A673 (cell line): Measurements from ENCODE around the gene SLC12A1. TPM values are rescaled to one million over a fixed set of nuclear protein-coding genes. Genes with fewer than 3 reads are reported as not detected.

Experiments
- BruUV-seq: library from RNA; stranded (reverse); fragments of 400-500 nt; replicated peaks from 2 replicates; lab custom pipeline; 2021; lab: Mats Ljungman, UMichigan
- CTCF ChIA-PET: fragments of 300-600 bp; sonication (Branson Sonifier 250); formaldehyde crosslinking; loops from one replicate; lab custom pipeline; 2022; ENCODE audit warnings: antibody characterized with exemption; lab: Charles Lee
- POLR2A ChIA-PET: fragments of 300-600 bp; sonication (Branson Sonifier 250); formaldehyde crosslinking; loops from one replicate; lab custom pipeline; 2022; ENCODE audit warnings: antibody characterized with exemption; ENCODE audit not compliant: low non-redundant PET; lab: Charles Lee
- DNase-seq: peaks from one replicate; pipeline ENCODE4 v3.0.0-alpha.2; 2015; ENCODE audit warnings: low spot score
- H3K27ac ChIP-seq: fragments of 200-600 bp; sonication (generic); 2 replicates; pipeline ENCODE4 v1.5.1; 2016; ENCODE audit warnings: mixed run types, low read depth, mild to moderate bottlenecking, mixed read lengths, antibody characterized with exemption, low read length; ENCODE audit not compliant: poor library complexity, severe bottlenecking
- H3K27me3 ChIP-seq: fragments of 200-600 bp; sonication (generic); replicated peaks from 2 replicates; pipeline ENCODE4 v1.6.1; 2017; ENCODE audit warnings: mixed run types, low read depth, mild to moderate bottlenecking, mixed read lengths, antibody characterized with exemption, low read length; ENCODE audit not compliant: insufficient read depth, poor library complexity
- H3K36me3 ChIP-seq: fragments of 200-600 bp; sonication (generic); 2 replicates; pipeline ENCODE4 v1.6.1; 2016; ENCODE audit warnings: mixed run types, mild to moderate bottlenecking, mixed read lengths, antibody characterized with exemption, low read length; ENCODE audit not compliant: insufficient read depth, poor library complexity, severe bottlenecking
- H3K4me1 ChIP-seq: fragments of 200-600 bp; sonication (generic); 2 replicates; pipeline ENCODE4 v1.6.1; 2017; ENCODE audit warnings: mixed run types, mild to moderate bottlenecking, mixed read lengths, antibody characterized with exemption, low read length; ENCODE audit not compliant: insufficient read depth, poor library complexity, severe bottlenecking
- H3K4me3 ChIP-seq: fragments of 200-600 bp; sonication (generic); 2 replicates; pipeline ENCODE4 v1.5.1; 2016; ENCODE audit warnings: low read depth, mixed run types, mild to moderate bottlenecking, mixed read lengths, low read length; ENCODE audit not compliant: poor library complexity, severe bottlenecking
- H3K9me3 ChIP-seq: fragments of 200-600 bp; sonication (generic); 2 replicates; pipeline ENCODE4 v1.6.1; 2016; ENCODE audit warnings: mixed run types, low read depth, mild to moderate bottlenecking, mixed read lengths, antibody characterized with exemption, low read length; ENCODE audit not compliant: poor library complexity, severe bottlenecking
- EZH2 ChIP-seq: fragments of 200-600 bp; sonication (generic); IDR thresholded peaks from 2 replicates; pipeline ENCODE4 v1.6.1; 2017; ENCODE audit warnings: borderline replicate concordance, low read depth, mild to moderate bottlenecking, mixed read lengths, antibody characterized with exemption, low read length; ENCODE audit not compliant: poor library complexity, severe bottlenecking
- intact Hi-C: fragments of 100-400 bp; cut with micrococcal nuclease; formaldehyde crosslinking; loops from one replicate; pipeline ENCODE4 v1.10.0; 2022; ENCODE audit not compliant: unreplicated experiment
- total RNA-seq: library from RNA; stranded (reverse); gene quantifications from 2 replicates; pipeline ENCODE4 v1.2.3, GENCODE V29; 2021
- TF ChIP-seq, protein P1 (sequence below): fragments of 300-800, 200-600 bp; sonication (generic); conservative IDR thresholded peaks from 2 replicates; pipeline ENCODE4 v1.5.1; 2017; ENCODE audit warnings: low read depth, mild to moderate bottlenecking, antibody characterized with exemption, low read length, moderate library complexity, mixed read lengths

SLC12A1 gene
- total RNA-seq, 1 experiment from 2014 or later, result not detected

DNA sequence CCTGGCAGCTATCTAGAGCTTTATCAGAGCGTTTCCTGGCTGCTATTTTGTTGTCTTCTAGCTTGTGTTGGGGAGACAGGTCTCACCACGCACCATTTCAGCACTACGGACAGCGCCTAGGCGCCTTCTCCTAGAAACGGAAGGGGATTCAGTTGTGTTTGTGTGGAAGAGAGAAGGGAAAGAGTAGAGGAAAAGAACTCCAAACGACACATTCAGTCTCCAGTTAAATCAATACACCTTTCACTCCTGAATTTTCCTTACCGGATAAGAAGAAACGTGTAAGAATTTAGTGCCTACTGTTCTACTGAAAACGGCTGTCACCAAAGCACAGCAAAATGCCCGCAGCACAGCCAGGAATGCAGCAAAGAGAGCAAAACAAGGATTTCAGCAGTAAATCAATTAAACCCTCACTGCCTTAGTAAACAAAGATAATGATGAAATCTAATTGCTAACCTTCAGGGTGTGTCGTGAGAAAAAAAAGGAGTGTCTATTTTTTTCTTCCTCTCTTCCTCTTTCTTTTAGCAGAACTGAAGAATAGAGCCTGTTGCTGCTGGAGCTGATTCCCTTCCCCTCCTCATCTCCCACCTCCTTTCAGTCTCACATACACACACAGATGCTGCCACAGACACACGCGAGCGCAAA, 15.0 kb upstream of the SLC12A1 start:
- Histone ChIP-seq H3K36me3 (no peaks in the 10 kb centered on the region), H3K9me3 (no peaks in the 10 kb centered on the region), H3K4me1 (peaks cover 5% of the 10 kb centered on the region), H3K27ac (no peak overlapping the region), H3K4me3 (no peak overlapping the region), H3K27me3 (peaks cover 71% of the 10 kb centered on the region)
- BruUV-seq, result no TSS peak
- POLR2A ChIA-PET, result interaction anchor here (0.5 kb wide), 1 partner anchor 96 kb away, joined by 3 read pairs; no protein-coding TSS in a partner anchor
- TF ChIP-seq, protein P1, sequence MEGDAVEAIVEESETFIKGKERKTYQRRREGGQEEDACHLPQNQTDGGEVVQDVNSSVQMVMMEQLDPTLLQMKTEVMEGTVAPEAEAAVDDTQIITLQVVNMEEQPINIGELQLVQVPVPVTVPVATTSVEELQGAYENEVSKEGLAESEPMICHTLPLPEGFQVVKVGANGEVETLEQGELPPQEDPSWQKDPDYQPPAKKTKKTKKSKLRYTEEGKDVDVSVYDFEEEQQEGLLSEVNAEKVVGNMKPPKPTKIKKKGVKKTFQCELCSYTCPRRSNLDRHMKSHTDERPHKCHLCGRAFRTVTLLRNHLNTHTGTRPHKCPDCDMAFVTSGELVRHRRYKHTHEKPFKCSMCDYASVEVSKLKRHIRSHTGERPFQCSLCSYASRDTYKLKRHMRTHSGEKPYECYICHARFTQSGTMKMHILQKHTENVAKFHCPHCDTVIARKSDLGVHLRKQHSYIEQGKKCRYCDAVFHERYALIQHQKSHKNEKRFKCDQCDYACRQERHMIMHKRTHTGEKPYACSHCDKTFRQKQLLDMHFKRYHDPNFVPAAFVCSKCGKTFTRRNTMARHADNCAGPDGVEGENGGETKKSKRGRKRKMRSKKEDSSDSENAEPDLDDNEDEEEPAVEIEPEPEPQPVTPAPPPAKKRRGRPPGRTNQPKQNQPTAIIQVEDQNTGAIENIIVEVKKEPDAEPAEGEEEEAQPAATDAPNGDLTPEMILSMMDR, result no peak
- no peak for TF ChIP-seq EZH2
- intact Hi-C loops, result no loop called here
- DNase-seq, result peak; percentile 85
- CTCF ChIA-PET, result no interaction called here

DNA sequence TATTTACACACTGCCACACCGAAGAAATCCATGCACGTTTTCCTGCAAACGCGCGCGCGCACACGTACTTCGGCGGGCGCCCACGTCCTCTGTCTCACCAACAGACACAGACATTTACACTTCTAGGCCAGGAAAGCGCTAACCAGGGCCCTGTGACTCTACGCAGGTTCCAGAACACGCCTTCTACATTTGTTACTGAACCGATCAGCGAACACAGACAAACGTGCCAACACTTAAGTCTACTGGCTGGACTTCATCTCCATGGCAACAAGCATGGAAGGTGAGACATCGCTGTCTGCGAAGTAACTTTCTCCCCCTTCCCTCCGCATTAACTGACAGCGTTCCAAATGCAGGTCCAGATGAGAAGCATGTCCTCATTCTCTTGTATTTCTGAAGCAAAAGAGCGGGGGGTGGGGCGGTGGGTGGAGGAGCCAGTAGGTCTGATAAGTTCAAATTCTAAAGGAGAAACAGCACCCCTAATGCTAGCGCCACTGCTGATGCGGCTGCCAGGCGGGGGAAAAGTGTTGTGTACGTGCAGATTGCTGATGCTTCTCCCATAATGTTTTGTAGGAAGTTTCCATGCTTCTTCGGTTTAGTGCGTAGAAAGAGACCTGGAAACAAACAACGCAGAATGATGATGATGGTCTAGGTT, 14.4 kb upstream of the SLC12A1 start, which contains the start of gene CTXN2:
CTXN2 (plus strand) TSS at position 92 of the 652 bp plus-strand sequence. CDS start 9,636 bp downstream, outside the sequence.
- Histone ChIP-seq H3K27me3 (peaks cover 72% of the 10 kb centered on the region), H3K36me3 (no peaks in the 10 kb centered on the region), H3K9me3 (no peaks in the 10 kb centered on the region), H3K4me1 (no peaks in the 10 kb centered on the region), H3K4me3 (no peak within 1 kb of the TSS), H3K27ac (no peak within 1 kb of the TSS)
- no peak for DNase-seq
- intact Hi-C loops, result no loop called here
- no TSS peak for BruUV-seq
- CTCF ChIA-PET, result no interaction called here
- no peak for TF ChIP-seq EZH2
- TF ChIP-seq, protein P1, result no peak
- POLR2A ChIA-PET, result no interaction called here

- TF ChIP-seq, protein P1, result no peak
- TF ChIP-seq EZH2, result no peak
- H3K4me3 ChIP-seq, result no peak overlapping the region
Observed at GRCh38 chr15:48202068-48202467, 4.0 kb upstream of the SLC12A1 start.

More at GRCh38 chr15:48202068-48202467, 4.0 kb upstream of the SLC12A1 start:
- intact Hi-C loops, result no loop called here
- DNase-seq, result no peak
- Histone ChIP-seq H3K9me3 (no peaks in the 10 kb centered on the region), H3K36me3 (no peaks in the 10 kb centered on the region), H3K27me3 (peaks cover 47% of the 10 kb centered on the region), H3K27ac (no peak overlapping the region), H3K4me1 (no peaks in the 10 kb centered on the region)
- BruUV-seq, result no TSS peak
- POLR2A ChIA-PET, result no interaction called here
- CTCF ChIA-PET, result no interaction called here
